ENCODE results near the gene C2orf76.

DNA sequence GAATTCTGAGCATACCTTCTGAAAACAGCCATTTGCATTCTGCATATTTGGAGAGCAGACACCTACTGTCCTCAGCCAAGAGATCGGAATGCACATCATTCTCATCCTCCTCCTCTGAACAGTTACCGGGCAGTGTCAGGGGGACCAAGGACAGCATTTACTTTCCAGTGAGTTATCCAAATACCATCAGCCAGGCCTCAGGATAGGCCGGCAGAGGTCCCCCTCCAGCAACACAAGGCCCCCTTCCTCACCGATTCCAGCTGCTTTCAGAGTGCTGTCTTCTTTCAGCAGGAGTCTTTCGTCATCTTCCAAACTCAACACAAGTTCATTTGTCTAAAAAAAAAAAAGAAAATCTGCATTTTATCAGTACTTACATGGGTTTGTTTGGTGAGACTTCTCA, 55.3 kb downstream of the C2orf76 start:
- TF ChIP-seq, protein P1, sequence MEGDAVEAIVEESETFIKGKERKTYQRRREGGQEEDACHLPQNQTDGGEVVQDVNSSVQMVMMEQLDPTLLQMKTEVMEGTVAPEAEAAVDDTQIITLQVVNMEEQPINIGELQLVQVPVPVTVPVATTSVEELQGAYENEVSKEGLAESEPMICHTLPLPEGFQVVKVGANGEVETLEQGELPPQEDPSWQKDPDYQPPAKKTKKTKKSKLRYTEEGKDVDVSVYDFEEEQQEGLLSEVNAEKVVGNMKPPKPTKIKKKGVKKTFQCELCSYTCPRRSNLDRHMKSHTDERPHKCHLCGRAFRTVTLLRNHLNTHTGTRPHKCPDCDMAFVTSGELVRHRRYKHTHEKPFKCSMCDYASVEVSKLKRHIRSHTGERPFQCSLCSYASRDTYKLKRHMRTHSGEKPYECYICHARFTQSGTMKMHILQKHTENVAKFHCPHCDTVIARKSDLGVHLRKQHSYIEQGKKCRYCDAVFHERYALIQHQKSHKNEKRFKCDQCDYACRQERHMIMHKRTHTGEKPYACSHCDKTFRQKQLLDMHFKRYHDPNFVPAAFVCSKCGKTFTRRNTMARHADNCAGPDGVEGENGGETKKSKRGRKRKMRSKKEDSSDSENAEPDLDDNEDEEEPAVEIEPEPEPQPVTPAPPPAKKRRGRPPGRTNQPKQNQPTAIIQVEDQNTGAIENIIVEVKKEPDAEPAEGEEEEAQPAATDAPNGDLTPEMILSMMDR (IDR thresholded peaks at IDR 0.05): no peak
- TF ChIP-seq POLR2A (IDR thresholded peaks at IDR 0.05): no peak

Data from Peyer's patch (tissue), 4 donors.